Measurements from ENCODE around the gene LIPF. TPM values are rescaled to one million over a fixed set of nuclear protein-coding genes. Genes with fewer than 3 reads are reported as not detected.
A peak's percentile ranks its signal among the peaks of the same experiment; 100 is the strongest.

Gene LIPF
- total RNA-seq: 1 to 10 TPM in 1 of 9 donors, under 1 TPM in 1, not detected in 7; 0.17 to 1.1 TPM
- 1 to 10 TPM in 2 of 3 donors, not detected in 1; 1.0 to 1.5 TPM for polyA plus RNA-seq
- long read RNA-seq, donor 1: 0 reads
- long read RNA-seq, donor 2: 0 reads
- long read RNA-seq, donor 3: 0 reads
- long read RNA-seq, donor 4: 0 reads
- long read RNA-seq, donor 5: 0 reads
- long read RNA-seq, donor 6: 0 reads
- long read RNA-seq, donor 7: 0 reads
- long read RNA-seq, donor 8: 0 reads
- long read RNA-seq, donor 9: 0 reads
- long read RNA-seq, donor 10: 0 reads

- H3K4me1 ChIP-seq (replicated peaks in 1 of 2): no peaks in the 10 kb centered on the region
- TF ChIP-seq POLR2A (IDR thresholded peaks at IDR 0.05) (no peak), CTCF (IDR thresholded peaks at IDR 0.05) (no peak)
- no peak within 1 kb of the TSS for H3K4me3 ChIP-seq
- intact Hi-C loops (cut with DNase I): no loop called here
- no peaks in the 10 kb centered on the region for H3K9me3 ChIP-seq (replicated peaks in 1 of 3)
- H3K27me3 ChIP-seq: no peaks in the 10 kb centered on the region
- WGBS, 4 donors: 26 to 57% (median 30%) methylated on average over 1 of the region's 1 CpG
- DNase-seq: no peak
- no peaks in the 10 kb centered on the region for H3K36me3 ChIP-seq (replicated peaks in 1 of 2)
- no peak within 1 kb of the TSS for H3K27ac ChIP-seq
These were observed at the start of gene LIPF for GRCh38 chr10:88664142-88664541. Gene LIPF (plus strand): TSS chr10:88664442. CDS start chr10:88667298, 2,856 bp downstream.

GRCh38 chr10:88616250-88616977 is 47.8 kb upstream of the LIPF start:
- Histone ChIP-seq H3K4me3 (no peak overlapping the region), H3K27ac (no peak overlapping the region), H3K27me3 (no peaks in the 10 kb centered on the region), H3K4me1 (replicated peaks in 1 of 2) (no peaks in the 10 kb centered on the region), H3K9me3 (replicated peaks in 1 of 3) (no peaks in the 10 kb centered on the region), H3K36me3 (replicated peaks in 1 of 2) (no peaks in the 10 kb centered on the region)
- peak in 1 of 7 donors; percentile 52 for DNase-seq
- intact Hi-C loops (cut with DNase I): no loop called here
- TF ChIP-seq CTCF (IDR thresholded peaks at IDR 0.05): no peak
- no peak for TF ChIP-seq POLR2A (IDR thresholded peaks at IDR 0.05)
- WGBS, 4 donors: 87 to 94% (median 91%) methylated on average over 8 to 18 of the region's 18 CpGs

- H3K4me1 ChIP-seq (replicated peaks in 1 of 2): no peaks in the 10 kb centered on the region
- DNase-seq: no peak
- no peak overlapping the region for H3K4me3 ChIP-seq
- 54 to 81% (median 66%) methylated on average over 1 of the region's 1 CpG for WGBS, 4 donors
- H3K27ac ChIP-seq: no peak overlapping the region
- H3K36me3 ChIP-seq (replicated peaks in 1 of 2): no peaks in the 10 kb centered on the region
- TF ChIP-seq POLR2A (IDR thresholded peaks at IDR 0.05) (no peak), CTCF (IDR thresholded peaks at IDR 0.05) (no peak)
- intact Hi-C loops (cut with DNase I): no loop called here
- H3K9me3 ChIP-seq (replicated peaks in 1 of 3): no peaks in the 10 kb centered on the region
- H3K27me3 ChIP-seq: no peaks in the 10 kb centered on the region
These were observed 46.4 kb upstream of the LIPF start for GRCh38 chr10:88617772-88618300.

- intact Hi-C loops (cut with DNase I): no loop called here
- no peak overlapping the region for H3K27ac ChIP-seq
- WGBS, 4 donors: 67 to 90% (median 69%) methylated on average over 1 of the region's 1 CpG
- H3K9me3 ChIP-seq (replicated peaks in 1 of 3): no peaks in the 10 kb centered on the region
- H3K36me3 ChIP-seq (replicated peaks in 1 of 2): no peaks in the 10 kb centered on the region
- TF ChIP-seq POLR2A (IDR thresholded peaks at IDR 0.05): no peak
- TF ChIP-seq CTCF (IDR thresholded peaks at IDR 0.05): no peak
- H3K27me3 ChIP-seq: no peaks in the 10 kb centered on the region
- no peak overlapping the region for H3K4me3 ChIP-seq
- peak in 2 of 7 donors; percentile 15 to 19 for DNase-seq
- H3K4me1 ChIP-seq (replicated peaks in 1 of 2): no peaks in the 10 kb centered on the region
These were observed 45.7 kb upstream of the LIPF start for GRCh38 chr10:88618496-88618895.

Data from adrenal gland (tissue), 19 donors.